H9 (cell line): ENCODE measurements around the gene HNMT. TPM values are rescaled to one million over a fixed set of nuclear protein-coding genes. Genes with fewer than 3 reads are reported as not detected.

Experiments
- DNase-seq: peaks from one replicate; pipeline ENCODE4 v3.0.0-alpha.2; 2017
- H2AFZ ChIP-seq: one replicate; pipeline ENCODE4 v1.6.1; 2013; ENCODE audit warnings: mild to moderate bottlenecking, low read length, control low read depth, moderate library complexity
- H2AK5ac ChIP-seq: 2 replicates; pipeline ENCODE4 v1.6.1; 2013; ENCODE audit warnings: low read length, control low read depth, mixed read lengths; ENCODE audit not compliant: insufficient read length
- H2BK120ac ChIP-seq: one replicate; pipeline ENCODE4 v1.6.1; 2013; ENCODE audit warnings: low read depth, mild to moderate bottlenecking, low read length, control low read depth, inconsistent platforms; ENCODE audit not compliant: poor library complexity, severe bottlenecking
- H2BK12ac ChIP-seq: 2 replicates; pipeline ENCODE4 v1.6.1; 2013; ENCODE audit warnings: low read length, control low read depth, mixed read lengths, low read depth; ENCODE audit not compliant: insufficient read length
- H2BK15ac ChIP-seq: 2 replicates; pipeline ENCODE4 v1.6.1; 2013; ENCODE audit warnings: low read depth, low read length, control low read depth
- H2BK20ac ChIP-seq: one replicate; pipeline ENCODE4 v1.6.1; 2013; ENCODE audit warnings: low read depth, mild to moderate bottlenecking, low read length, control low read depth, inconsistent platforms; ENCODE audit not compliant: poor library complexity, severe bottlenecking
- H2BK5ac ChIP-seq: 2 replicates; pipeline ENCODE4 v1.6.1; 2013; ENCODE audit warnings: low read length, control low read depth, mixed read lengths; ENCODE audit not compliant: insufficient read length
- H3K14ac ChIP-seq: 2 replicates; pipeline ENCODE4 v1.6.1; 2013; ENCODE audit warnings: low read length, control low read depth; ENCODE audit not compliant: insufficient read depth
- H3K18ac ChIP-seq: 2 replicates; pipeline ENCODE4 v1.6.1; 2013; ENCODE audit warnings: low read depth, mild to moderate bottlenecking, mixed read lengths, low read length, control low read depth; ENCODE audit not compliant: insufficient read length
- H3K23ac ChIP-seq: 2 replicates; pipeline ENCODE4 v1.6.1; 2013; ENCODE audit warnings: low read length, control low read depth, mixed read lengths, low read depth; ENCODE audit not compliant: insufficient read length
- H3K23me2 ChIP-seq: 2 replicates; pipeline ENCODE4 v1.6.1; 2013; ENCODE audit warnings: low read depth, mild to moderate bottlenecking, mixed read lengths, low read length, control low read depth; ENCODE audit not compliant: insufficient read length, poor library complexity, severe bottlenecking
- H3K27ac ChIP-seq: 2 replicates; pipeline ENCODE4 v1.5.1; 2013; ENCODE audit warnings: low read length, control low read depth, mixed read lengths, low read depth; ENCODE audit not compliant: insufficient read length
- H3K27me3 ChIP-seq: 2 replicates; pipeline ENCODE4 v1.6.1; 2013; ENCODE audit warnings: low read length, control low read depth, inconsistent platforms; ENCODE audit not compliant: insufficient read depth
- H3K4ac ChIP-seq: 2 replicates; pipeline ENCODE4 v1.6.1; 2013; ENCODE audit warnings: low read depth, mild to moderate bottlenecking, control low read depth, inconsistent platforms, low read length, moderate library complexity
- H3K4me1 ChIP-seq: 2 replicates; pipeline ENCODE4 v1.6.1; 2013; ENCODE audit warnings: low read length, control low read depth, inconsistent platforms; ENCODE audit not compliant: insufficient read depth
- H3K4me2 ChIP-seq: 2 replicates; pipeline ENCODE4 v1.6.1; 2013; ENCODE audit warnings: low read length, control low read depth, mixed read lengths; ENCODE audit not compliant: insufficient read length, insufficient read depth
- H3K56ac ChIP-seq: 2 replicates; pipeline ENCODE4 v1.6.1; 2013; ENCODE audit warnings: low read depth, mild to moderate bottlenecking, mixed read lengths, low read length, control low read depth; ENCODE audit not compliant: insufficient read length
- H3K79me1 ChIP-seq: 2 replicates; pipeline ENCODE4 v1.6.1; 2013; ENCODE audit warnings: low read depth, mild to moderate bottlenecking, moderate library complexity, low read length, control low read depth, inconsistent platforms; ENCODE audit not compliant: insufficient read depth, poor library complexity, severe bottlenecking
- H3K79me2 ChIP-seq: 2 replicates; pipeline ENCODE4 v1.6.1; 2013; ENCODE audit warnings: low read length, control low read depth, inconsistent platforms; ENCODE audit not compliant: insufficient read depth
- H3K9ac ChIP-seq: 2 replicates; pipeline ENCODE4 v1.6.1; 2013; ENCODE audit warnings: low read length, control low read depth, mixed read lengths; ENCODE audit not compliant: insufficient read length; ENCODE audit errors: extremely low read depth
- H3K9me3 ChIP-seq: one replicate; pipeline ENCODE4 v1.6.1; 2013; ENCODE audit warnings: low read depth, low read length, inconsistent platforms; ENCODE audit not compliant: control insufficient read depth
- H3T11ph ChIP-seq: one replicate; pipeline ENCODE4 v1.6.1; 2013; ENCODE audit warnings: mild to moderate bottlenecking, low read length, control low read depth, inconsistent platforms
- H4K20me1 ChIP-seq: one replicate; pipeline ENCODE4 v1.6.1; 2013; ENCODE audit not compliant: control insufficient read depth, insufficient read length, insufficient read depth
- H4K5ac ChIP-seq: 2 replicates; pipeline ENCODE4 v1.6.1; 2013; ENCODE audit warnings: low read depth, mild to moderate bottlenecking, mixed read lengths, low read length, control low read depth; ENCODE audit not compliant: insufficient read length
- H4K8ac ChIP-seq: replicated peaks from 2 replicates; pipeline ENCODE4 v1.6.1; 2013; ENCODE audit warnings: low read length, control low read depth, mixed read lengths, low read depth; ENCODE audit not compliant: insufficient read length
- H4K91ac ChIP-seq: 2 replicates; pipeline ENCODE4 v1.6.1; 2013; ENCODE audit warnings: low read depth, mild to moderate bottlenecking, moderate library complexity, mixed read lengths, low read length, control low read depth; ENCODE audit not compliant: insufficient read length
- H3K27ac Mint-ChIP-seq, 3 experiments: 2 replicates in 2 of 3; 3 replicates in 1 of 3; pipeline ENCODE4 v1.8.0; 2020 to 2021; ENCODE audit warnings: mixed read lengths in 3 of 3, mild to moderate bottlenecking in 1 of 3, moderate library complexity in 1 of 3
- H3K27me3 Mint-ChIP-seq: 2 replicates; pipeline ENCODE4 v1.8.0; 2021; ENCODE audit warnings: low read depth, mild to moderate bottlenecking, moderate library complexity, mixed read lengths
- H3K36me3 Mint-ChIP-seq, 3 experiments: 2 replicates in 2 of 3; 3 replicates in 1 of 3; pipeline ENCODE4 v1.8.0; 2020 to 2021; ENCODE audit warnings: low read depth in 3 of 3, mixed read lengths in 3 of 3; ENCODE audit not compliant: insufficient read depth in 1 of 3
- H3K4me1 Mint-ChIP-seq, 2 experiments: 2 replicates each; pipeline ENCODE4 v1.8.0; 2020; ENCODE audit warnings: mixed read lengths in 2 of 2
- H3K4me3 Mint-ChIP-seq, 2 experiments: 2 replicates in 1 of 2; 3 replicates in 1 of 2; pipeline ENCODE4 v1.8.0; 2020 to 2021; ENCODE audit warnings: mild to moderate bottlenecking in 2 of 2, mixed read lengths in 2 of 2, moderate library complexity in 1 of 2
- H3K9me3 Mint-ChIP-seq, 2 experiments: 2 replicates in 1 of 2; 3 replicates in 1 of 2; pipeline ENCODE4 v1.8.0; 2020; ENCODE audit warnings: mild to moderate bottlenecking in 2 of 2, mixed read lengths in 2 of 2, moderate library complexity in 1 of 2
- CTCF ChIP-seq: fragments of 200-600 bp; sonication (generic); conservative IDR thresholded peaks from 3 replicates; pipeline ENCODE4 v1.8.0; 2021; ENCODE audit warnings: antibody characterized with exemption, mild to moderate bottlenecking
- WGBS: extraction: QIAGEN DNeasy Blood & Tissue Kit; methylation state at CpG from one replicate; pipeline ENCODE4 v1.1.7; 2013; ENCODE audit warnings: missing lambda C conversion rate, low lambda C conversion rate, mixed read lengths; ENCODE audit not compliant: insufficient read length; ENCODE audit errors: extremely low coverage; 5-methylcytosine and 5-hydroxymethylcytosine counted together
- total RNA-seq: library from RNA; stranded (reverse); gene quantifications from 2 replicates; pipeline ENCODE4 v1.2.1, GENCODE V29; 2021

Gene HNMT
- total RNA-seq, 1 experiment from 2014 or later, result 1.3 TPM

GRCh38 chr2:137981112-137981656 lies 16.9 kb downstream of the HNMT start:
- Histone ChIP-seq H3K56ac (no peak overlapping the region), H3K27ac (no peak overlapping the region), H4K5ac (no peak overlapping the region), H3K23me2 (no peaks in the 10 kb centered on the region), H2AK5ac (no peak overlapping the region), H3K9ac (no peak overlapping the region), H4K8ac (no peak overlapping the region), H3K79me1 (no peaks in the 10 kb centered on the region), H4K20me1 (no peaks in the 10 kb centered on the region), H2BK12ac (no peak overlapping the region), H3K23ac (no peak overlapping the region), H3K27me3 (no peaks in the 10 kb centered on the region), H3K4me1 (no peaks in the 10 kb centered on the region), H3K4ac (no peak overlapping the region), H3K9me3 (no peaks in the 10 kb centered on the region), H2BK15ac (no peak overlapping the region), H3K79me2 (no peaks in the 10 kb centered on the region), H4K91ac (no peak overlapping the region), H2BK5ac (no peak overlapping the region), H2AFZ (no peak overlapping the region), H3K4me2 (no peak overlapping the region), H2BK20ac (no peak overlapping the region), H3K14ac (no peak overlapping the region), H3T11ph (no peak overlapping the region), H2BK120ac (no peak overlapping the region), H3K18ac (no peak overlapping the region)
- WGBS, result no CpG with 5 or more reads among the region's 11 CpGs
- DNase-seq, result no peak
- H3K27me3 Mint-ChIP-seq, result no peaks in the 10 kb centered on the region
- H3K4me1 Mint-ChIP-seq, result peaks cover 5 to 16% of the 10 kb centered on the region in 2 experiments
- no peak overlapping the region for H3K4me3 Mint-ChIP-seq
- H3K36me3 Mint-ChIP-seq, result no peaks in the 10 kb centered on the region
- TF ChIP-seq CTCF, result no peak
- H3K27ac Mint-ChIP-seq, result 0 out of 7 replicates have a peak overlapping the region, but pooled peaks of 1 of the 3 experiments have one; percentile 25
- no peaks in the 10 kb centered on the region for H3K9me3 Mint-ChIP-seq
